Measurements from ENCODE around the gene C6orf132. TPM values are rescaled to one million over a fixed set of nuclear protein-coding genes. Genes with fewer than 3 reads are reported as not detected.

Gene C6orf132
- total RNA-seq, 2 donors from 2014 or later: 23.4 to 24.4 TPM

DNA sequence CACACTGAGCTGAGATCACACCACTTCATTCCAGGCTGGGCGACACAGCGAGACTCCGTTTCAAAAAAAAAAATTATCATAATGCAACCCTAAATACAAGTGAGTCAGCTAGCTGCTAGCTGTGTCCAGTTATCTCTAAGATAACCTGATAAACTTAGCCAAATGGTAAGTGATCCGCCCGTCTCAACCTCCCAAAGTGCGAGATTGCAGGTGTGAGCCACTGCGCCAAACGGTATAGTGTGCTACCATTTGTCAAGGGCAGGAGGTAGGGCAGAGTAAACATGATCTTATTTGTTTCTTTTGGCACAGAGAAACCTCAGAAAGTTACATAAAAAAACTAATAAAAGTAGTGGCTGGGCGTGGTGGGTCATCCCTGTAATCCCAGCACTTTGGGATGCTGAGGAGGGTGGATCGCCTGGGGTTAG, 4.7 kb upstream of the C6orf132 start:
- Histone ChIP-seq H3K9me3 (ENCODE audit: control insufficient read depth, low read length) (peaks cover 6% of the 10 kb centered on the region), H3K9ac (ENCODE audit: extremely low read depth, low read length, poor library complexity, severe bottlenecking) (no peak overlapping the region), H3K27me3 (ENCODE audit: control insufficient read depth, insufficient read depth, low read length, poor library complexity, severe bottlenecking) (no peaks in the 10 kb centered on the region), H3K27ac (ENCODE audit: low read depth, low read length) (no peak overlapping the region), H3K36me3 (ENCODE audit: control insufficient read depth, insufficient read depth, low read length) (no peaks in the 10 kb centered on the region), H3K4me1 (ENCODE audit: control insufficient read depth, insufficient read depth, low read length) (peaks cover 8% of the 10 kb centered on the region), H3K4me3 (ENCODE audit: low read length) (no peak overlapping the region)
- no peak for DNase-seq
- TF ChIP-seq, protein P1, sequence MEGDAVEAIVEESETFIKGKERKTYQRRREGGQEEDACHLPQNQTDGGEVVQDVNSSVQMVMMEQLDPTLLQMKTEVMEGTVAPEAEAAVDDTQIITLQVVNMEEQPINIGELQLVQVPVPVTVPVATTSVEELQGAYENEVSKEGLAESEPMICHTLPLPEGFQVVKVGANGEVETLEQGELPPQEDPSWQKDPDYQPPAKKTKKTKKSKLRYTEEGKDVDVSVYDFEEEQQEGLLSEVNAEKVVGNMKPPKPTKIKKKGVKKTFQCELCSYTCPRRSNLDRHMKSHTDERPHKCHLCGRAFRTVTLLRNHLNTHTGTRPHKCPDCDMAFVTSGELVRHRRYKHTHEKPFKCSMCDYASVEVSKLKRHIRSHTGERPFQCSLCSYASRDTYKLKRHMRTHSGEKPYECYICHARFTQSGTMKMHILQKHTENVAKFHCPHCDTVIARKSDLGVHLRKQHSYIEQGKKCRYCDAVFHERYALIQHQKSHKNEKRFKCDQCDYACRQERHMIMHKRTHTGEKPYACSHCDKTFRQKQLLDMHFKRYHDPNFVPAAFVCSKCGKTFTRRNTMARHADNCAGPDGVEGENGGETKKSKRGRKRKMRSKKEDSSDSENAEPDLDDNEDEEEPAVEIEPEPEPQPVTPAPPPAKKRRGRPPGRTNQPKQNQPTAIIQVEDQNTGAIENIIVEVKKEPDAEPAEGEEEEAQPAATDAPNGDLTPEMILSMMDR (conservative IDR thresholded peaks at IDR 0.05): no peak
- Mint-ChIP-seq H3K36me3 (ENCODE audit: low read depth) (no peaks in the 10 kb centered on the region), H3K4me1 (peaks cover 21% of the 10 kb centered on the region), H3K4me3 (no peak overlapping the region), H3K9me3 (no peaks in the 10 kb centered on the region), H3K27me3 (ENCODE audit: insufficient read depth) (peaks cover 4% of the 10 kb centered on the region), H3K27ac (no peak overlapping the region)
- 92 to 93% methylated on average over 10 of the region's 10 CpGs for WGBS, 2 experiments (ENCODE audit: insufficient coverage in 1 of 2, insufficient read length in 1 of 2)

DNA sequence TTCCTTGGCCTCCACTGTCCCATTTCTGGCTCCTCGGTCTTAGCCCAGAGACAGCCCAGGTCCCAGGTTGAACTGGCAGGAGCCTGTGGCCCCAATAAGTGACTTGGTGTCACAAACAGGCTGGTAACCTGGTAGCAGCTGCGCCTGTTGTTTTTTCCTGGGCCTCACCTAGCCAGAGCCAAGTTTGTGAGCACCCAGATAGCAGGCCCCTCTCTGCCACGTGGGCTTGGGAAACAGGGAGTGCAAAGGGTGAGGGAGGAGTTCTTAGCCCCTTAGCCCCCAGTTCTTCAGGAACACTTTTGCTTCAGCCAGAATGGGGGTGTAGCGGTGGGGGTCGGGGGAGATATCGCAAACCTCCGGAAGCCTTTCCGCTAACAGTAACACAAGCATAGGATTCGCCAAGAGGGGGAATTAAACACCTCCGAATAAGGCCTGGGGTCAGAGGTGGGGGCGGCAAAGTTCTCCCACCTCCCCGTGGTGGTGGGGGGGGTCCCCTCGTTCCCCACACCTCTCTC, 760 bp downstream of the C6orf132 start:
- whole genome bisulfite sequencing, 2 experiments (ENCODE audit: insufficient coverage in 1 of 2, insufficient read length in 1 of 2): 29 to 80% methylated on average over 1 to 9 of the region's 13 CpGs
- peak; percentile 70 for DNase-seq
- peak overlapping the region; percentile 83 for H3K4me3 ChIP-seq (ENCODE audit: low read length)
- peak overlapping the region; percentile 59 for H3K9ac ChIP-seq (ENCODE audit: extremely low read depth, low read length, poor library complexity, severe bottlenecking)
- H3K36me3 ChIP-seq (ENCODE audit: control insufficient read depth, insufficient read depth, low read length): no peaks in the 10 kb centered on the region
- H3K4me1 ChIP-seq (ENCODE audit: control insufficient read depth, insufficient read depth, low read length): peaks cover 23% of the 10 kb centered on the region
- Mint-ChIP-seq H3K27me3 (ENCODE audit: insufficient read depth) (peaks cover 4% of the 10 kb centered on the region), H3K4me1 (peaks cover 47% of the 10 kb centered on the region), H3K27ac (no peak overlapping the region), H3K4me3 (peak overlapping the region; percentile 71), H3K9me3 (no peaks in the 10 kb centered on the region), H3K36me3 (ENCODE audit: low read depth) (peaks cover 3% of the 10 kb centered on the region)
- H3K9me3 ChIP-seq (ENCODE audit: control insufficient read depth, low read length): no peaks in the 10 kb centered on the region
- no peak overlapping the region for H3K27ac ChIP-seq (ENCODE audit: low read depth, low read length)
- TF ChIP-seq, protein P1 (conservative IDR thresholded peaks at IDR 0.05): no peak
- no peaks in the 10 kb centered on the region for H3K27me3 ChIP-seq (ENCODE audit: control insufficient read depth, insufficient read depth, low read length, poor library complexity, severe bottlenecking)

DNA sequence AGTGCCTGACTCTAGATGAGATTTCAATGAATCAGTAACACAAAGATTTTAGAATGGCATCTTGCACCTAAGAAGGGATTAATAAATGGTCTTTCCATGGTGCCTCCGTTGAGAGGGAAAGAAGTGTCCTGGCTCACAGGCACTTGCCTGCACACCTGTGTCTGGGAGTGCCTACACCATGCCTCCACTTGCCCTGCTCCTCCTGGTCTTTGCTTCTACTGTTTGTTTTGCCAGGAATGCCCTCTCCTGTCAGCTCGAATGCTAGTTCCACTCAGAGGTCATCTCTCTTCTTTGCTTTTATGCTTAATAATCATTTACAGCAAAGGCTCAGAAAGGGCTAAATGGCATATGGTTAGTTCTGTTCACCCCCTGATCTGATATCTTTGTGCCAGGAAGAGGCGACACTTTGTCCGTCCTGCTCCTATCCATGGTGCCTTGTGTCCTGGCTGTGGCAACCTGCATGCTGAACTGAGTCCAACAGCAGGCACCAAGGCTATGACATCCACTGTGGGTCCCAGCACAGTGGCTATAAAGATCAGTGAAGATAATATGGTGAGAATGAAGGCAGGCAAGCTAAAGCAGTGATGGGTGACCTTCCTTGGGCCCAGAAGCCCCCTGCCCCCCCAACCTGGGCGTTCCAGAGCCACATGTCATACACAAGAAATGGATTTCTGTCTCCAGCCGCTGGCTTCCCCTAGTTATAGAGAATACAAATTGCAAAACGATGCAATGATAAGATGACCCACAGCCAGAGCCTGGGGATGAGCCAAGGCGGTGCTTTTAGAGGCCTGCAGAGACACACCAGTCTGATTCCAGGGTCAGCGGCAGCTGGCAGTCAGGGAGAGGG, 1.4 kb downstream of the C6orf132 start:
- H3K9me3 ChIP-seq (ENCODE audit: control insufficient read depth, low read length): no peaks in the 10 kb centered on the region
- H3K27me3 ChIP-seq (ENCODE audit: control insufficient read depth, insufficient read depth, low read length, poor library complexity, severe bottlenecking): no peaks in the 10 kb centered on the region
- H3K9me3 Mint-ChIP-seq: no peaks in the 10 kb centered on the region
- no peak overlapping the region for H3K27ac ChIP-seq (ENCODE audit: low read depth, low read length)
- peak overlapping the region; percentile 59 for H3K9ac ChIP-seq (ENCODE audit: extremely low read depth, low read length, poor library complexity, severe bottlenecking)
- H3K4me3 ChIP-seq (ENCODE audit: low read length): peak overlapping the region; percentile 83
- no peak overlapping the region for H3K27ac Mint-ChIP-seq
- 71 to 80% methylated on average over 8 to 9 of the region's 9 CpGs for WGBS, 2 experiments (ENCODE audit: insufficient coverage in 1 of 2, insufficient read length in 1 of 2)
- peaks cover 4% of the 10 kb centered on the region for H3K27me3 Mint-ChIP-seq (ENCODE audit: insufficient read depth)
- H3K4me1 ChIP-seq (ENCODE audit: control insufficient read depth, insufficient read depth, low read length): peaks cover 27% of the 10 kb centered on the region
- peaks cover 3% of the 10 kb centered on the region for H3K36me3 Mint-ChIP-seq (ENCODE audit: low read depth)
- TF ChIP-seq, protein P1 (conservative IDR thresholded peaks at IDR 0.05): no peak
- no peak for DNase-seq
- peaks cover 51% of the 10 kb centered on the region for H3K4me1 Mint-ChIP-seq
- no peaks in the 10 kb centered on the region for H3K36me3 ChIP-seq (ENCODE audit: control insufficient read depth, insufficient read depth, low read length)
- H3K4me3 Mint-ChIP-seq: peak overlapping the region; percentile 71
